Small intestine (tissue), 7 donors: Measurements from ENCODE around the gene GCC2. TPM values are rescaled to one million over a fixed set of nuclear protein-coding genes. Genes with fewer than 3 reads are reported as not detected.
"Not testable (repeated sequence)": the region's sequence is repeated elsewhere in the genome, so short reads cannot be mapped to it uniquely, and the experiment has no call there.

Source experiments
- DNase-seq, 2 donors: peaks; one replicate each; pipeline versions ENCODE4 v3.0.0 to v3.0.0-alpha.2; 2013
- FAIRE-seq: peaks from 2 replicates; lab custom pipeline; 2012; peaks lifted over from hg19 to GRCh38; lab: Jason Lieb, UNC
- H3K27ac ChIP-seq, 3 donors: one replicate each; pipeline ENCODE4 v1.5.1; 2013; ENCODE audit warnings: low read length in 2 of 3, mild to moderate bottlenecking in 2 of 3, control low read depth in 1 of 3, inconsistent platforms in 1 of 3, low read depth in 1 of 3, moderate library complexity in 1 of 3
- H3K27me3 ChIP-seq, 3 donors: one replicate each; pipeline ENCODE4 v1.6.1; 2013; ENCODE audit warnings: low read length in 3 of 3, inconsistent platforms in 1 of 3; ENCODE audit not compliant: control insufficient read depth in 3 of 3, insufficient read depth in 3 of 3
- H3K36me3 ChIP-seq, 3 donors: one replicate each; pipeline ENCODE4 v1.6.1; 2013; ENCODE audit warnings: low read length in 3 of 3, inconsistent platforms in 1 of 3, low read depth in 1 of 3, mild to moderate bottlenecking in 1 of 3, moderate library complexity in 1 of 3; ENCODE audit not compliant: control insufficient read depth in 3 of 3, insufficient read depth in 2 of 3
- H3K4me1 ChIP-seq, 3 donors: one replicate each; pipeline ENCODE4 v1.6.1; 2013; ENCODE audit warnings: low read length in 2 of 3, inconsistent platforms in 1 of 3, low read depth in 1 of 3, mild to moderate bottlenecking in 1 of 3, moderate library complexity in 1 of 3; ENCODE audit not compliant: control insufficient read depth in 3 of 3, insufficient read depth in 2 of 3
- H3K4me3 ChIP-seq, 3 donors: one replicate each; pipeline ENCODE4 v1.5.1; 2013; ENCODE audit warnings: low read length in 3 of 3, control low read depth in 1 of 3, inconsistent platforms in 1 of 3, low read depth in 1 of 3, mild to moderate bottlenecking in 1 of 3, moderate library complexity in 1 of 3
- H3K9me3 ChIP-seq, 2 donors: one replicate each; pipeline ENCODE4 v1.6.1; 2013; ENCODE audit warnings: low read depth in 1 of 2, low read length in 1 of 2; ENCODE audit not compliant: control insufficient read depth in 2 of 2, insufficient read depth in 1 of 2
- WGBS, 3 donors: extraction: QIAGEN DNeasy Blood & Tissue Kit; methylation state at CpG; one replicate each; pipeline ENCODE4 v1.1.7; 2013; 5-methylcytosine and 5-hydroxymethylcytosine counted together
- polyA plus RNA-seq, 4 donors: library from polyadenylated mRNA; stranded (reverse) in 3 of 4; unstranded in 1 of 4; fragments of 200-250 nt in 3 of 4; fragments of 120-200 nt in 1 of 4; gene quantifications; one replicate each; pipeline versions ENCODE4 v1.2.1 to v1.2.3, GENCODE V29; 2013
- donor health status: healthy with polysubstance abuse.
- donor health status: control.
- donor health status: control.
- donor health status: Bipolar disorder and iron deficiency.
- donor health status: healthy.

GCC2 gene
- polyA plus RNA-seq, 4 donors = 14.0 to 110 (median 15.1) TPM

- not testable (repeated sequence) for H3K4me3 ChIP-seq, H3K4me1 ChIP-seq, FAIRE-seq, DNase-seq, H3K27ac ChIP-seq, H3K36me3 ChIP-seq, H3K9me3 ChIP-seq, H3K27me3 ChIP-seq
- whole genome bisulfite sequencing, 3 donors = 71 to 86% (median 85%) methylated on average over 3 of the region's 3 CpGs
Measured at GRCh38 chr2:108512431-108512830, 63.4 kb downstream of the GCC2 start.

- H3K9me3 ChIP-seq, DNase-seq, H3K4me3 ChIP-seq, FAIRE-seq, H3K4me1 ChIP-seq, H3K27me3 ChIP-seq, H3K27ac ChIP-seq, H3K36me3 ChIP-seq: not testable (repeated sequence)
- 50 to 83% (median 67%) methylated on average over 2 of the region's 2 CpGs for WGBS, 3 donors
Measured at GRCh38 chr2:108514478-108514877, 65.5 kb downstream of the GCC2 start.

GRCh38 chr2:108524688-108525087, 75.7 kb downstream of the GCC2 start:
- not testable (repeated sequence) for H3K36me3 ChIP-seq, H3K27ac ChIP-seq, DNase-seq, H3K27me3 ChIP-seq, H3K4me3 ChIP-seq, FAIRE-seq, H3K4me1 ChIP-seq, H3K9me3 ChIP-seq
- 95 to 97% (median 95%) methylated on average over 3 to 5 of the region's 6 CpGs for WGBS, 3 donors

GRCh38 chr2:108525258-108525657, 76.3 kb downstream of the GCC2 start:
- not testable (repeated sequence) for DNase-seq, H3K4me1 ChIP-seq, H3K27ac ChIP-seq, H3K4me3 ChIP-seq, H3K36me3 ChIP-seq, FAIRE-seq, H3K27me3 ChIP-seq, H3K9me3 ChIP-seq

- H3K9me3 ChIP-seq = no peaks in the 10 kb centered on the region
- H3K36me3 ChIP-seq = no peaks in the 10 kb centered on the region
- H3K4me1 ChIP-seq = no peaks in the 10 kb centered on the region
- FAIRE-seq (no peak), DNase-seq (no peak)
- H3K27ac ChIP-seq = no peak overlapping the region
- no peaks in the 10 kb centered on the region for H3K27me3 ChIP-seq
- 89 to 93% (median 91%) methylated on average over 5 of the region's 5 CpGs for WGBS, 3 donors
- no peak overlapping the region for H3K4me3 ChIP-seq
Measured at GRCh38 chr2:108531674-108532055, 82.7 kb downstream of the GCC2 start.

- DNase-seq (peak; percentile 87 to 94), FAIRE-seq (no peak)
- Histone ChIP-seq H3K36me3 (no peaks in the 10 kb centered on the region), H3K27ac (peak within 1 kb of the TSS; percentile 85 to 99 (median 96)), H3K4me1 (peaks cover 0 to 2% (median 2%) of the 10 kb centered on the region in 3 donors), H3K9me3 (no peaks in the 10 kb centered on the region), H3K4me3 (peak within 1 kb of the TSS; percentile 67 to 93 (median 93)), H3K27me3 (no peaks in the 10 kb centered on the region)
- WGBS, 3 donors = 0 to 2% (median 1%) methylated on average over 32 to 86 of the region's 87 CpGs
Measured at GRCh38 chr2:108533832-108534583, 85.0 kb downstream of the GCC2 start, which contains the start of gene LIMS1. Gene LIMS1 (plus strand): TSS chr2:108534470. CDS start chr2:108534563, 93 bp downstream.

- WGBS, 3 donors = 0 to 1% (median 0%) methylated on average over 35 to 57 of the region's 57 CpGs
- no peaks in the 10 kb centered on the region for H3K36me3 ChIP-seq
- H3K4me3 ChIP-seq = peak overlapping the region; percentile 67 to 93 (median 71)
- H3K27ac ChIP-seq = peak overlapping the region; percentile 79 to 87 (median 85)
- no peaks in the 10 kb centered on the region for H3K27me3 ChIP-seq
- DNase-seq (peak; percentile 43 to 71), FAIRE-seq (no peak)
- H3K9me3 ChIP-seq = no peaks in the 10 kb centered on the region
- peaks cover 0 to 2% (median 2%) of the 10 kb centered on the region in 3 donors for H3K4me1 ChIP-seq
Measured at GRCh38 chr2:108534584-108535356, 85.8 kb downstream of the GCC2 start.

GRCh38 chr2:108535357-108535631, 86.3 kb downstream of the GCC2 start:
- H3K27ac ChIP-seq = peak overlapping the region in 2 of 3 donors; percentile 36 to 79
- FAIRE-seq = no peak
- DNase-seq = peak in 1 of 2 donors; percentile 28

More at GRCh38 chr2:108535357-108535631, 86.3 kb downstream of the GCC2 start:
- WGBS, 3 donors = 8 to 21% (median 15%) methylated on average over 9 of the region's 9 CpGs
- Histone ChIP-seq H3K4me3 (peak overlapping the region in 2 of 3 donors; percentile 71 to 93), H3K36me3 (no peaks in the 10 kb centered on the region), H3K27me3 (no peaks in the 10 kb centered on the region), H3K9me3 (no peaks in the 10 kb centered on the region), H3K4me1 (peaks cover 0 to 2% (median 2%) of the 10 kb centered on the region in 3 donors)
